T-helper 2 cell treated with Interferon-gamma antibody and Interleukin-4, amounts not matched to agents 5 μg/mL and 100 μg/mL, for 36 hours (primary cell): Measurements from ENCODE around the gene CSF3R.
"Not testable (repeated sequence)": the region's sequence is repeated elsewhere in the genome, so short reads cannot be mapped to it uniquely, and the experiment has no call there.

Experiments used
- DNase-seq: peaks from one replicate; pipeline ENCODE4 v3.0.0; 2021; ENCODE audit warnings: low spot score
- H3K27ac Mint-ChIP-seq: one replicate; pipeline ENCODE4 v1.8.0; 2021; ENCODE audit warnings: mild to moderate bottlenecking, mixed read lengths
- H3K27me3 Mint-ChIP-seq: one replicate; pipeline ENCODE4 v1.8.0; 2021; ENCODE audit warnings: low read depth, mixed read lengths
- H3K36me3 Mint-ChIP-seq: one replicate; pipeline ENCODE4 v1.8.0; 2021; ENCODE audit warnings: low read depth, mixed read lengths
- H3K4me1 Mint-ChIP-seq: one replicate; pipeline ENCODE4 v1.8.0; 2021; ENCODE audit warnings: low read depth, mixed read lengths
- H3K4me3 Mint-ChIP-seq: one replicate; pipeline ENCODE4 v1.8.0; 2022; ENCODE audit warnings: mild to moderate bottlenecking, moderate library complexity, mixed read lengths
- H3K9me3 Mint-ChIP-seq: one replicate; pipeline ENCODE4 v1.8.0; 2021; ENCODE audit warnings: mixed read lengths

The CSF3R gene

GRCh38 chr1:36481771-36482723, 666 bp downstream of the CSF3R start:
- Mint-ChIP-seq H3K4me1 (peaks cover 14% of the 10 kb centered on the region), H3K27ac (peak overlapping the region; percentile 69), H3K27me3 (peaks cover 6% of the 10 kb centered on the region), H3K36me3 (no peaks in the 10 kb centered on the region), H3K4me3 (peak overlapping the region; percentile 70), H3K9me3 (no peaks in the 10 kb centered on the region)
- DNase-seq = no peak

GRCh38 chr1:36481091-36481490, 1.6 kb downstream of the CSF3R start:
- Mint-ChIP-seq H3K36me3 (no peaks in the 10 kb centered on the region), H3K4me3 (no peak overlapping the region), H3K9me3 (no peaks in the 10 kb centered on the region)

GRCh38 chr1:36480161-36480560, 2.6 kb downstream of the CSF3R start:
- Mint-ChIP-seq H3K4me1 (peaks cover 14% of the 10 kb centered on the region), H3K27me3 (no peaks in the 10 kb centered on the region), H3K27ac (no peak overlapping the region), H3K4me3 (no peak overlapping the region), H3K9me3 (no peaks in the 10 kb centered on the region), H3K36me3 (no peaks in the 10 kb centered on the region)
- no peak for DNase-seq

More at GRCh38 chr1:36481091-36481490, 1.6 kb downstream of the CSF3R start:
- Mint-ChIP-seq H3K27ac (no peak overlapping the region), H3K4me1 (peaks cover 14% of the 10 kb centered on the region), H3K27me3 (peaks cover 6% of the 10 kb centered on the region)
- DNase-seq = no peak

- H3K27me3 Mint-ChIP-seq = no peaks in the 10 kb centered on the region
- H3K9me3 Mint-ChIP-seq = no peaks in the 10 kb centered on the region
- H3K4me1 Mint-ChIP-seq = peaks cover 16% of the 10 kb centered on the region
- H3K27ac Mint-ChIP-seq = no peak overlapping the region
- H3K36me3 Mint-ChIP-seq = no peaks in the 10 kb centered on the region
- no peak for DNase-seq
- no peak overlapping the region for H3K4me3 Mint-ChIP-seq
Measured at GRCh38 chr1:36479505-36480051, 3.1 kb downstream of the CSF3R start.

- not testable (repeated sequence) for H3K27ac Mint-ChIP-seq, DNase-seq, H3K4me3 Mint-ChIP-seq, H3K36me3 Mint-ChIP-seq, H3K27me3 Mint-ChIP-seq, H3K9me3 Mint-ChIP-seq
- H3K4me1 Mint-ChIP-seq = peaks cover 29% of the 10 kb centered on the region
Measured at GRCh38 chr1:36477615-36478014, 5.1 kb downstream of the CSF3R start.

GRCh38 chr1:36476945-36477344, 5.8 kb downstream of the CSF3R start:
- no peaks in the 10 kb centered on the region for H3K27me3 Mint-ChIP-seq
- peaks cover 25% of the 10 kb centered on the region for H3K4me1 Mint-ChIP-seq
- H3K9me3 Mint-ChIP-seq = no peaks in the 10 kb centered on the region
- H3K27ac Mint-ChIP-seq = no peak overlapping the region
- H3K36me3 Mint-ChIP-seq = no peaks in the 10 kb centered on the region
- no peak overlapping the region for H3K4me3 Mint-ChIP-seq
- no peak for DNase-seq

GRCh38 chr1:36475910-36476604, 6.7 kb downstream of the CSF3R start:
- H3K9me3 Mint-ChIP-seq = no peaks in the 10 kb centered on the region
- H3K27me3 Mint-ChIP-seq = no peaks in the 10 kb centered on the region
- no peaks in the 10 kb centered on the region for H3K36me3 Mint-ChIP-seq
- no peak overlapping the region for H3K4me3 Mint-ChIP-seq
- H3K27ac Mint-ChIP-seq = no peak overlapping the region
- no peak for DNase-seq
- H3K4me1 Mint-ChIP-seq = peaks cover 22% of the 10 kb centered on the region

GRCh38 chr1:36475341-36475740, 7.4 kb downstream of the CSF3R start:
- Mint-ChIP-seq H3K4me3 (no peak overlapping the region), H3K4me1 (peaks cover 22% of the 10 kb centered on the region), H3K36me3 (no peaks in the 10 kb centered on the region), H3K9me3 (no peaks in the 10 kb centered on the region), H3K27me3 (no peaks in the 10 kb centered on the region), H3K27ac (no peak overlapping the region)
- DNase-seq = no peak

- no peaks in the 10 kb centered on the region for H3K9me3 Mint-ChIP-seq
Measured at GRCh38 chr1:36472656-36473055, 10.1 kb downstream of the CSF3R start.

GRCh38 chr1:36471830-36472641, 10.7 kb downstream of the CSF3R start:
- Mint-ChIP-seq H3K27ac (no peak overlapping the region), H3K9me3 (no peaks in the 10 kb centered on the region), H3K27me3 (no peaks in the 10 kb centered on the region), H3K4me3 (no peak overlapping the region), H3K4me1 (peaks cover 15% of the 10 kb centered on the region), H3K36me3 (no peaks in the 10 kb centered on the region)
- no peak for DNase-seq

More at GRCh38 chr1:36472656-36473055, 10.1 kb downstream of the CSF3R start:
- Mint-ChIP-seq H3K27ac (no peak overlapping the region), H3K4me3 (no peak overlapping the region), H3K27me3 (no peaks in the 10 kb centered on the region), H3K4me1 (peaks cover 15% of the 10 kb centered on the region), H3K36me3 (no peaks in the 10 kb centered on the region)
- DNase-seq = no peak

- no peaks in the 10 kb centered on the region for H3K9me3 Mint-ChIP-seq
- no peak overlapping the region for H3K27ac Mint-ChIP-seq
- H3K27me3 Mint-ChIP-seq = no peaks in the 10 kb centered on the region
- DNase-seq = no peak
- H3K4me3 Mint-ChIP-seq = no peak overlapping the region
- H3K36me3 Mint-ChIP-seq = no peaks in the 10 kb centered on the region
- H3K4me1 Mint-ChIP-seq = peaks cover 20% of the 10 kb centered on the region
Measured at GRCh38 chr1:36469163-36469562, 13.6 kb downstream of the CSF3R start.

GRCh38 chr1:36467700-36468455, 14.8 kb downstream of the CSF3R start:
- H3K27ac Mint-ChIP-seq = no peak overlapping the region
- no peaks in the 10 kb centered on the region for H3K9me3 Mint-ChIP-seq
- peaks cover 5% of the 10 kb centered on the region for H3K36me3 Mint-ChIP-seq
- no peaks in the 10 kb centered on the region for H3K27me3 Mint-ChIP-seq
- DNase-seq = no peak
- H3K4me3 Mint-ChIP-seq = no peak overlapping the region
- H3K4me1 Mint-ChIP-seq = peaks cover 13% of the 10 kb centered on the region

GRCh38 chr1:36467027-36467410, 15.7 kb downstream of the CSF3R start:
- Mint-ChIP-seq H3K4me1 (peaks cover 17% of the 10 kb centered on the region), H3K27me3 (no peaks in the 10 kb centered on the region), H3K27ac (no peak overlapping the region), H3K36me3 (peaks cover 10% of the 10 kb centered on the region), H3K4me3 (no peak overlapping the region), H3K9me3 (no peaks in the 10 kb centered on the region)
- no peak for DNase-seq
